ENCODE measurements around the gene TMUB1.

The TMUB1 gene

GRCh38 chr7:151057989-151058780 is 25.1 kb downstream of the TMUB1 start:
- DNase-seq (ENCODE audit: low read depth) = peak; percentile 100
- TF ChIP-seq CTCF (IDR thresholded peaks at IDR 0.05; ENCODE audit: low read length, missing control alignments) = no peak

DNA sequence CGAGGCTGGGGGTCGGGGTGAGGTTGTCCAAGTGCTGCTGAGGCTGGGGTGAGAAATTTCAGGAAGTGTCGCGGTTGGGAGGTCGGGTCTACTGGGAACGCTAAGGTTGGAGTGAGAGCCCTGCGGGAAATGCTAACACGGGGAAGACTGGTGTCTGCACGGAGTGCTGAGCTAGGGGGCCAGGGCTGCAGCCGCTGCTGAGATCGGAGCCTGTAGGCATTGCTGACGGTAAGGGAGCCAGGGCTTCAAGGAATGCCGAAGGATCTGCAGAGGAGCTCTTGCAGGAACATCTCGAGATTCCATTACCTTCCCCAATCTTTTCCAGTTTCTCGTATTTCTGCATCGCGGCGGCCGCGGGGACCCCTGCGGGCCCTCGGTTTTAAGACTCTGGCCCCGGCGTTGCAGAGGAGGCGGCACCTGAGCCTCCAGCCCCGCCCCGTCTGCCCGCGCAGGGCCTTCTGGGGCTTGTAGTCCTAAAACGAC is 25.7 kb downstream of the TMUB1 start, which contains the start of gene CDK5:
Gene CDK5 (minus strand): TSS at position 392 of the 483 bp plus-strand sequence. CDS start 49 bp downstream, at position 343.
- no peak for TF ChIP-seq CTCF (IDR thresholded peaks at IDR 0.05; ENCODE audit: low read length, missing control alignments)
- DNase-seq (ENCODE audit: low read depth) = no peak
- H3K4me3 ChIP-seq (replicated peaks; ENCODE audit: low read depth, low read length) = peak within 1 kb of the TSS; percentile 85

More at GRCh38 chr7:151057989-151058780, 25.1 kb downstream of the TMUB1 start:
- H3K4me3 ChIP-seq (replicated peaks; ENCODE audit: low read depth, low read length) = peak overlapping the region; percentile 85

DNA sequence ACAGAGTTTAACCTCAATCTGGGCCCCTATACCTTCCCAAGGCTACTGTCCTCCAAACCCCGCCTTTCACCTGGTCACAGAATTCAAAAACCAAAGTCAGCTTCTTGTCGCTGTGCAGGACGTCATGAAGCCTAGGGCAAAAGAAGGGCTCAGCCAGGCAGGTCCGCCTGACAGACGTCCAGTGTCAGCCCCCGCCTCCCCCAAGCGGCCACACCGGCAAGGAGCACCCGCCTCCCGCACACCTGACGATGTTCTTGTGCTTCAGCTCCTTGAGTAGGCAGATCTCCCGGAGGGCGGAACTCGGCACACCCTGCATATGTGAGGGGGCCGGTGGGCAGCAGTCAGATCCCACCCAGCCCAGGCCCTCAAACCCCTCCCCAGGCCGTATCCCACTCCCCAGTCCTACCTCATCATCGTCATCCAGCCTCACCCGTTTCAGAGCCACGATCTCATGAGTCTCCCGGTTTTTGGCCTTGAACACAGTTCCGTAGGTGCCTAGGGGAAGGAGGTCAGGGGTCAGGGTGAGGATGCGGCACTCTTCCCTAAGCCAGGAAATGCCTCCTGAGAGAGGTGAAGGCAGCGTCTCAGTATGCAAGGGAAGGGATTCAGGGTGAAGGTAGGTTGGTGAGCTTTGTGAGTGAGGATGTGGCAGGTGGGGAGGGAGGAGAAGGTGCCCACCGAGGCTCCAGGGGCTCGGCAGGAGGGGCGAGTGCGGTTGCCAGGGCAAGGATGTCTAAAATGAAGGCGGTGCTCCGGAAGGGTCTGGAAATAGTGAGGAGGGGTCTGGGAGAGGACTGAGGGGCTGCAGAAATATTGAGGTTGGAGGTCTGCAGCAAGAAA is 26.4 kb downstream of the TMUB1 start:
- no peak for TF ChIP-seq CTCF (IDR thresholded peaks at IDR 0.05; ENCODE audit: low read length, missing control alignments)
- H3K4me3 ChIP-seq (replicated peaks; ENCODE audit: low read depth, low read length) = peak overlapping the region; percentile 85
- no peak for DNase-seq (ENCODE audit: low read depth)

DNA sequence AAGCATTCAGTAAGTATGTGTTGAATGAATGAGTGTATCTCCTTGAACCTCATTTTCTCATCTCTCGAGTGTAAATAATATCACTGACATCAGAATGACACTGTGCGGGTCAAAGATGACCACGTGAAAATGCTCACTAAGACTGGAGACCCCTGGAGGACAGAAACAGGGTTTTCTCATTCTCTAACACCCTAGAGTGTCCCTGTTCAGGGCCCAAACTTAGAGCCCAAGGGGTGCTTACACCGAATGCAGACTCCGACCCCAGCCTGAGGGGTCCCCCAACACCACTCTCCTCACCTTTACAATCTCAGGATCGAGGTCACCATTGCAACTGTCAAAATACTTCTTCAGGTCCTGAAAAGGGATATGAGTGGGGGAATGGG is 27.0 kb downstream of the TMUB1 start:
- H3K4me3 ChIP-seq (replicated peaks; ENCODE audit: low read depth, low read length) = no peak overlapping the region
- TF ChIP-seq CTCF (IDR thresholded peaks at IDR 0.05; ENCODE audit: low read length, missing control alignments) = no peak
- no peak for DNase-seq (ENCODE audit: low read depth)

GRCh38 chr7:151053751-151054150 is 29.5 kb downstream of the TMUB1 start:
- no peak overlapping the region for H3K4me3 ChIP-seq (replicated peaks; ENCODE audit: low read depth, low read length)
- TF ChIP-seq CTCF (IDR thresholded peaks at IDR 0.05; ENCODE audit: low read length, missing control alignments) = no peak
- no peak for DNase-seq (ENCODE audit: low read depth)

DNA sequence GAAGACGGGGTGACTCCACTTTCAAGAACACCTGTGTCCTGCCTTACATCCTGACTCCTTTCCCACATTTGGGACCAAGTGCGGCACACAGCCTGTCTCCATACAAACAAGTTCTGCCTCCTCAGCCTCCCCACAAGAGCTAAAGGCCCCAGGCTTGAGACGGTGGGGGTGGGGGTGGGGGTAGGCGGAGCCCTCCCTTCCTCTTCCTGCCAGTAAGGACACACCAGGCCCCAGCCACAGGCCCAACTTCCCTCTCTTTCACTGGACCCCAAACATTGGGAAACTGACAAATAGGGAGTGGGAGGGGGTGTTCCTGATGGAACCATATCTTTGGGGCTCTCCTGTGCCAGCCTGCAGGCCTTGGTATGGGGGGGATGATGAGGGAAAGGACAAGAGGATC is 30.2 kb downstream of the TMUB1 start:
- no peak overlapping the region for H3K4me3 ChIP-seq (replicated peaks; ENCODE audit: low read depth, low read length)
- no peak for TF ChIP-seq CTCF (IDR thresholded peaks at IDR 0.05; ENCODE audit: low read length, missing control alignments)
- DNase-seq (ENCODE audit: low read depth) = no peak
